Islet of Langerhans (tissue), 1 donor: Measurements from ENCODE around the gene SLC12A6.
"Not testable (repeated sequence)": the region's sequence is repeated elsewhere in the genome, so short reads cannot be mapped to it uniquely, and the experiment has no call there.

Experiments used
- FAIRE-seq: peaks from one replicate; lab custom pipeline; 2011; peaks lifted over from hg19 to GRCh38; lab: Jason Lieb, UNC

SLC12A6 gene

DNA sequence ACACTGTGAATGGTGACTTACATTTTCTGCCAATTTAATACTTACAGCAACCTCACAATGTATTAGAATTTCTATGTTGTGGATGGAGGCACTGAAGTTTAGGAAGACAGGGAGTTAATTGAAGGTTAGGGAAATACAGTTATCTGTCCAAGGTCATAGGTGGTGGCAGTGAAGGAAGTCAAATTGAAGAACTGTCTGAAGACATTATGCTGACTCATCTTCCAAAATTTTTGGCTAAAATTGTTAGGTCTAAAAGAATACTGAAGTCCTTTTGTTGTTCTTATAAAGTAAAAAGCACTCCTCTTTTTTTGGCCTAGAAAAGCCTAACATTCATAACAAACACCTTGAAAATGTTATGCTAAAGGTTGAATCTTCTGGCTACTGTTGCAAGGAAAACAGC is 85.0 kb downstream of the SLC12A6 start:
- no peak for FAIRE-seq

DNA sequence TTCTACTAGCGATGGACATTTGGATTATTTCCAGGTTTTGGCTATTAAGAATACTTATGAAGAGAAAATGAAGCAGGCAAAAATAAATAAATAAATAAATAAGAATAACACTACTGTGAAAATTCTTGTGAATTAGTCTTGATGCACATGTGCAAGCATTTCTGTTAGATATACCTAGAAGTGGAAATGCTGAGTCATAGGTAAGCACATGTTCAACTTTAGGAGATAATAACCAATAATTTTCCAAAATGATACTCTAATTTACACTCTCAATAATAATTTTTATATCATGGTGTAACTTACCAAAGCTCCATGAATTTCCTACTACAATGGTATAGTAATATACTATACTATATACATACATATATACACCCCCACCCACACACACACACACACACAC is 89.4 kb downstream of the SLC12A6 start:
- no peak for FAIRE-seq

DNA sequence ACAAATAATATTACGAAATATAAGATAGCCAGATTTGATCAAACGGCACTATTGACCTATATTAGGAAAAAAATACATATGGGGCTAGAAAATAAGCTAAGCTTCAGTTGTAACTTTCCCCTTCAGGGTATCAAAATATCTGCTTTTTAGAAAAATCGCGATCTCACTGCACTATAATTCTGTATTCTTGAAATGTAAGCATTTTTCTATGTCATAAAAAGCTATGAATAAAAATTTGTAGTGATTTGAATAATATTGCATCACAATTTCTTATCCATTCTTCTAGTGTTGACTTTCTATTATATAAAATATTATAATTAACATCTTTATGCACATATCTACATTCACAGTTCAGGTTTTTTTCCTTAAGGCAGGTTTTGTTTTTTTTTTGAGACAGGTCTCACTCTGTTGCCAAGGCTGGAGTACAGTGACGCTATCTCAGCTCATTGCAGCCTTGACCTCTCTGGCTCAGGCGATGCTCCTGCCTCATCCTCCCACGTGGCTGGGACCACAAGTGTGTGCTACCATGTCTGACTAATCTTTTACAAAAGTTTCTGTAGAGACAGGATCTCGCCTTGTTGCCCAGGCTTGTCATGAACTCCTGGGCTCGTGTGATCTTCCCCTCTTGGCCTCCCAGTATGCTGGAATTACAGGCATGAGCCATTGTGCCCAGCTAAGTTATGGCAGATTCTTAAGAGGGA is 91.2 kb downstream of the SLC12A6 start:
- FAIRE-seq: no peak

DNA sequence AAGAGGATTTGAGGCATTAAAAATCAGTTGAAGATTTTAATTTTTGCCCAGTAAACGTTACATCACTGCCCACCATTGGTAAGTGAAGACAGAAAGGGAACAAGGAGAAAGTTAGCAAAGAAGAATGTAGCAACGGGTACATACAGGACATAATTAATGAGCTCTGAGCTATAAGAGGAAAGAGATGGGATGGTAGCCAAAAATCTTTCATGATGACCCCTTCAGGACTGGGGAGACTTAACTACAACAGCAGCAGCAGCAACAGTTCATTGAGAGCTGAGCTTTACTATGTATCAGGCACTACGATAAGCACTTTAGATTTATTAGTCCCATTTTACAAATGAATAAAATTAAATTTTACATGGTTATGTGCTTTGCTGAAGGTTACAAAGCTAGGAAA is 94.4 kb downstream of the SLC12A6 start:
- no peak for FAIRE-seq

DNA sequence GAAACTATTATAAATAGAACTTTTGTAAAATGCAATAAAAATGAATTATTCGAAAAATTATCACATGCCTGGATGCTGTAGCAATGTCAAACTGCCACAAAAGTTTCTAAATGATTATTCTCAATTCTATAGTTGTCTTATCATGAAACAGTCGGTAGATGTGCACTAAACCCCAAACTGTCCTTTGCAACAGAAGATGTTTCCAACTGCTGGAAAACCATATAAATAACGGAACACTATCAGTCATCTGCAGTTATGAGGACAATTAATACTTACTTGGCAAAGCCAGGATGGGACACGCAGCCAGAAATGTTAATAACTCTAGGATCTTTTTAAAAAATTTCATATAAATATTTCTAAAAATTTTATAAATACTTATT is 95.3 kb downstream of the SLC12A6 start:
- no peak for FAIRE-seq

DNA sequence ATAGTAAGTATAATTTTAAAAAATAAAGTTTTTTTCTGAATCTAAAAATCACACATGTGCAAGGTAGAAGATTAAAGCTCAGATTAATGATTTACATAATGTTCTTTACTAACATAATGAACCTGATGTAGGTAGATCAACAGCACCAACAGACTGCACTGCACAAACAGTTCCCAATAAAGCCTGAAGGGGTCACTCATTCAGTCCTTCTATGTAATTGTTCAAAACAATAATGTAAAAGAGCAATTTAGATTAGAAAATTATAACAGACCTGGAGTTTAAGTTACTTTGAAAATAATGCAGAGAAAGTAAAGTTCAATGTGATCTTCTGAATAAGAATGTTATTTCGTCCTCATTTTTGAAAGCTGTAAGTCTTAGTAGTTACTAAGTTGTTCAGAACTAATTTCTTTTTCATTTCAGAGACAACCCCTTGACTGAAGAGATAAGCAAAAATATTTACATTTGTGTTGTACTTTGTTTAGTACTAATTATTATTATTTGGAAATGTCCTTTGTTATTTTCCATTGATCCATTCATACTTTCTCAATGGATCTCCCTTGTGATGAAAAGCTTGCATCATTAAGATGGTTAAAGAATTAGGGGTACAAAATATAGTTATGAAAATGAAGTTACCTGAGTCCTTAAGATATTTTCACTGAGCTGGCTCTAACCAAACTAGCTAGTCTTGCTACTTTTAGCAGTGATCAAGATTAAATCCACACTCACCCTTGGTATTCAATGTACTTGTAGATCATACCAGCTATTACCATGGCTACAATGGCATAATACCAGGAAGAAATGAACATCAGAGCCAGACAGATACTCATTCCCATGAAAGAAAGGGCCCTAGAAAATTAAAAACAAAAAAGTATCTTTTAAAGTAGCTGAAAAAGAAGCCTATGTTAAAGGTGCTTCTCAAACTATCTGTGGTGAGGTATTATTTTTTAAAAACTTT is 95.9 kb downstream of the SLC12A6 start:
- FAIRE-seq: peak; percentile 97

DNA sequence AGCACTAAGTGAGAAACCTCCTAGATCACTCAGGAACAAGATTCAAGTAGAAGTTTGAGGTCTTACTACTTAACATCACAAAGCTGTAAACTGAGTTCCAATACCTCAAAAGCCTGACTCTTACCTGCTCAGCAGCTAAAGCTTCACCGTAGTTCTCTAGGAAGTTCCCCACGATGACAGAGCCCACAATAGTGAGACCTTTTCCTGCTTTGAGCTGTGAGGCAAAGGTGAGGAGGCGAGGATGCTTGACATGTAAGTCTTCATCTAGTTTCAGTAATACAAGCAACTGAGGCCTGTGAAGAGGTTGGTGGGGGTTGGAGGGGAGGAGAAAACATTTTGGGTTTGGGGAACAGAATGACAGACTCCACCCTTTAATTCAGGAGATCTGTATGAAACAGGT is 97.0 kb downstream of the SLC12A6 start:
- FAIRE-seq: no peak

DNA sequence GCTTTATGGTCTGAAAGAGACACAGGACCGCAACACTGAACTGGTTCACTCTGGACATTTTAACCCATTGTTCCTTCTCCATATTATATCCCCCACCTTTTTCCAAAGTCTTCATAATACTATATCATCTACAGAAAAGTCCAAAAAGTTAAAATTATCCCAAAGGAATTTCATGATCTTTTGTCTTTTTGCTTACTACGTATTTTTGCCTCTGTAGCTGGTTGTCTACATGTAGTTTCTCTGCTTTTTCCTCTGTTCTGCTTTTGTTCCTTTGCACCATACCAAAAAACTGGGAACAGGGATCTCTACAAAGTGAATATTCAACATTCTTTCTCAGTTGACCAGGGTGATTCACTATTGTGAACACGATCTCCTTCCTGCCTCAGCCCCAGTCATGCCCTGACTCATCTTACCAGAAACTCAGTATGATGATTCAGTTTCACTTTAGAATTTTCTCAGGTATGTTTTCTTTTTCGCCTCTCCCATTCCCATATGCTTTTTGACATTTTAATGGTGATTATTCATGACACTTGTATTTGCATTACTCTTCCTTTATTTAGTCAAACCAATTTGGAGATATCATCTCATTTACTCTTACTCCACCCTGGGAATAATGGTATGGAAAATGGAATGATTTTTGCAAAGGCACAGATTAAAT is 98.3 kb downstream of the SLC12A6 start:
- no peak for FAIRE-seq

DNA sequence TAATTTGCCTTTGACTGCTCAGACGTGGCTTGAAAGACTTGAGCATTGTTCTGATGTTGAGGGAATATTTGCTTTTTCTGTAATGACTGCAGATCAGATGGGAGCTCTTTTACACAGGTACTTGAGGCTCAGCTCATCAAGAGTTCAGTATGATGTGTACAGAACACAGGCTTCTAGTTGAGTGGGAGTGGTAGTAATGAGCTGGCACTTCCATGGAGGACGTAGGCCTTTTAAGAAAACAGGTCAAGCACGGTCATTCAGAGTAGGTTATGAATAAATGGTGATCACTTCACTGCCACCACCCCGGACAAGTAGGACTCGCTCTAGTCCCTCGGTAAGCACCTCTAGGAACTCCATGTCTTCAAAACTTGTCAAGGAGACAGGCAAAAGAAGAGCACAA is 104.0 kb downstream of the SLC12A6 start:
- FAIRE-seq: peak; percentile 5

DNA sequence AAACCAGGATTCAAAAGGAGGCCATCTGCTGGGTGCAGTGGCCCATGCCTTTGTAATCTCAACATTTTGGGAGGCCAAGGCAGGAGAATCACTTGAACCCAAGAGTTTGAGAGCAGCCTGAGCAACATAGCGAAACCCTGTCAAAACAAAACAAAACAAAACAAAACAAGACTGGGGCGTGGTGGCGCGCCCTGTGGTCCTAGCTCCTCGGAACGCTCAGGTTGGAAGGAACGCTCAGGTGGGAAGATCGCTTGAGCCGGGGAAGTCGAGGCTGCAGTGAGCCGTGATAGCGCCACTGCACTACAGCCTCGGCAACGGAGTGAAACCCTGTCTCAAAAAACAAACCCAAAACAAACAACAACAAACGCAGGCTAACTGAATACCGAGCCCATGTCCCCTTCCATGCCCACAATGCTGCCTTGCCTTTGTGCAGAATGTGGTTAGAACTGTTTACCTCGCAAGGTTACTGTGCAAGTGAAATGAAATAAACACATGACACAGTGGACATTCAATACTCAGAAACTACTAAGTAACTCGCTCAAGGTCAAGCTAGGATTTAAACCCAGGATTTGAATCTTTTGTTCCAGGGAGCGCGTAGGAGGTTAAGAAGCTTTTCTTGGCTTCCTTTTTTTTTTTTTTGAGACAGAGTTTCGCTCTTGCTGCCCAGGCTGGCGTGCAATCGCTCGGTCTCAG is 113.5 kb downstream of the SLC12A6 start:
- FAIRE-seq: no peak

DNA sequence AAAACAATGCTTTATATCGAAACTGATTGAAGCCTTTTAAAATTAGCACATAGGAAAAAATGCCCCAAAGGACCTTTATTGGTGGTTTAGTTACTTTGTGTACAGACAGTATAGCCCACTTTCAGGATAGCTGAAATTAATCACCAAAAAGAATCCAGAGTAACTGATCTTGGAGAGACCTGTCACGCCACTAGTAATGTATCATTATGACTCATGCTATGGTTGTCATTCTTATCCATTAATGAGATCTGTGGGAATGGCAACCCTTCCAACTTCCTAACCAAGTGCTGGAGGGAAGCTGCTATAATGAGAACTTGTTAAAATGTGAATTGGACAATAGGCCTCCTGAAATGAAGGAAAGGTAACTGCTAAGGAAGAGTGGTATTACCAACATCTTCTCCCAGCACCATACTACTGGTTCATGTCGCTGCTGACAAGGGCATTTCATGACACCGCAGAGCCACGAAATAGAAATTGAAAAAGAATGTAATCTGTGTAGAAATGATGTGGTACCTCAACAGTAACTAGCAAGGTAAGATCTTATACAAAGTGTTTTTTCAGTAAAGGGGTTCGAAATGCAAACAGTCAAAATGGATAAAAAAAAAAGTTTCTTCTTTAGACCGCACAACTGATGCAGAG is 119.9 kb downstream of the SLC12A6 start:
- FAIRE-seq: no peak

DNA sequence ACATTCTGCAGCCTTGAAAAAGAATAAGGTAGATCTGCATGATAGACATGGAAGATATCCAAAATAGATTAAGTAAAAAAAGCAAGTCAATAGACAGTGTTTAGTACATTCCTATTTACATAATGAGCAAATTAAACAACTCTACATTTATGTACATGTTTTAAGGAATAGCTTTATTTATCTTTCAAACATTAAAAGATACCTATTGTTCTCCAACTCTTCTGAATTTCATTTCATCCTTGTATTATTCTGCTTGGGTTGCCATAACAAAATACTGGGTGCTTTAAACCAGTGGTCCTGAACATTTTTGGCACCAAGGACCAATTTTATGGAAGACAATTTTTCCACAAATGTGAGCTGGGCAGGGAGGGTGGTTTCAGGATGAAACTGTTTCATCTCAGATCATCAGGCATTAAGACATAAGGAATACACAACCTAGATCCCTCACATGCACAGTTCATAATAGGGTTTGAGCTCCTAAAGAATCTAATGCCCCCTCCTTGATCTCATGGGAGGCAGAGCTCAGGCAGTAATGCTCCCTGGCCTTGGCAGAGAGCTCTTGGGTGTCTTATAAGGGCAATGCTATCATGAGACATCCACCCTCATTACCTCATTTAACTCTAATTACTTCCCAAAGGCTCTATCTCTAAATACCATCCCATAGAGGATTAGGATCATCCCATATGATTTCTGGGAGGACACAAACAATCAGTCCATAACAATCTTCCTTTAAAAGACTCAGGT is 120.9 kb downstream of the SLC12A6 start:
- no peak for FAIRE-seq

DNA sequence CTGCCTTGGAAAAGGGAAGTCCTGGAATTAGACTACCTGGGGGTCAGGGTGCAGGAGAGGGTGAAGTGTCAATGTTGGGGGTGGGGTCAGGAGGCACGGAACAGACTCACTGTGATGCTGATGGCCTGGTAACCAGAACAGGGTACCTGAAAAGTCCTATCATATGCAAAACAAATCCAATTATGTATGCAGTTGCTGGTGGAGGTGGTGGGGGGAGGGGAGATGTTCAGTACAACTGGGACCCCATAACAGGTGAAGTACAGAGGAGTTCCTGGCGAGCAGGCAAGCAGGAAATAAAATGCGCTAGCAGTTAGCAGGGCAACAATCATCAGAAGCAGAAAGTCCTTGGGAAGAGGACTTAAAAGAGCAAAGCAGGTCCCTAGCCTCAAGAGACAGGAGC is 123.4 kb downstream of the SLC12A6 start:
- no peak for FAIRE-seq

DNA sequence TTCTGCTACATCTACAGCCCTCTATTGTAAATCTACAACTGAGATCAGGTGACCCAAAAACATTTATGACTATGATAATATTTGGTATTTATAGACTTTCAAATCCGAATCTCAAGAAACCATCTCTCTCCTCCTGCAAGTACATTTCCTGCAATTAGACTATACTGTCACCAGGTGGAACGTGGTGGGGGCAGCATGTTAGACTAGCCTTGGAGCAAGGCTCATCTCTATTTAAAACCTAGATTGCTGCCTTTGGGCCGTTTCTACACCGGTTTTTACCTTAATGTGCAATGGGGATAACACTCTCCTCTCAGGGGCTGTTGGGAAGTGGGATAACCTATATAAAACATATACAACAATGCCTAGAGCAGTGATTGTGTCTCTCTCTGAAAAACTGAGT is 123.9 kb downstream of the SLC12A6 start:
- FAIRE-seq: no peak

DNA sequence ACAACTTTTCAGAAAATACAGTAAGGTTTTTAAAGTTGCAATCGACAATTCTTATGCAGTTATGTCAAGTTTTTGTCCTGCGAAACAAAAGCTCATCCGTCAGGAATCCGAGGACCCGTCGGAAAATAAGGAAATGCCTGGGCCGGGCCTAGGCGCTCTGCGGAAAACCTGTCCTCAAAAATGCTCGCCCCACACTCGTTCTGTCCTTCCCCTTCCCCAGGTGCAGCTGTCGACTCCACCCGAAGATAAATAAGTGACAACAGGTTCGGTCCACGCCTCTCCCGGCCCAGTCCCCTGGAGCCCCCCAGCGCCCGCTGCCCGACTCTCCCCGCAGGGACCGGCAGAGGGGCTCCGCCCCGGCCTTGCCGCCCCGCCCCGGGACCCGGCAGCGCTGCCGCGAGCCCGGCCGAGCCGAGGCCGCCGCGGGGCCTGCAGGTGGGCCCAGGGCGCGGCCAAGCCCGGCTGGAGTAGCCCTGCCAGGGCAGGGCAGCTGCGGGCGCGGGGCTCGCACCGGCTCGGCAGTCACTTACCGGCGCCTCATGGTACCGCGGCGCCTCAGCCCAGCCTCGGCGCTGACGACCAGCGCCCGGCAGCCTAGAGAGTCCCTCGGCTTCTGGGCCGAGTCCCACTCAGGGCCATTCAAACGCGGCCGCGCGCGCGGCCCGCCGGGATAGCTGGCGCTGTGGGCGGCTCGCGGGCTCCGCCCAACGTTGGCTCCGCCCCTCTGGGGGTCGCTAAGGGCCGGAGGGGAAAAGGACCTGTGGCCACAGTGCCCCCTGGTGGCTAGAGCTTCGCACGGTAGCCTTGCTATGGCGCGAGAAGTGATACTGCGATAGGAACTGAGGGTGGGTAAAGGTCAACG is 127.9 kb downstream of the SLC12A6 start, which contains the start of gene KATNBL1:
Gene KATNBL1 (minus strand): TSS at position 676 of the 862 bp plus-strand sequence. CDS start 46,420 bp downstream, outside the sequence.
- FAIRE-seq: no peak

DNA sequence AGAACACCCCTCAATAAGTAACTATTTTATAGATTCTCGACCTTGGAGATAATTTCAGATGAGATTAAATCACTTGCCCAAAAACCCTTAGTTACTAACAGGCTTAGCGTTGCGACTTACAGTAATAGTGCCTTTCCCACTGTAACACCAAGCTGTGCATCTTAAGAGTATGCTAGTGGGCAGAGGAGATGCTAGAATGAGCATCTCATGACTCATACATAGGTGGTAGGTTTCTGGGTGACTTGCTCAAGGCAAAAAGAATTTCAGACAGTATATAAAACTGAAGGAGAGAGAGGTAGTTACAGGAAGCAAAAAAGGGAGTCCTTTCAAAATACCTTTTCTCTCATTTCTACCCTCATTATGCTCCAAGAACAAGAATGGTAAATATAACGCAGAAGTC is 131.6 kb downstream of the SLC12A6 start:
- no peak for FAIRE-seq

DNA sequence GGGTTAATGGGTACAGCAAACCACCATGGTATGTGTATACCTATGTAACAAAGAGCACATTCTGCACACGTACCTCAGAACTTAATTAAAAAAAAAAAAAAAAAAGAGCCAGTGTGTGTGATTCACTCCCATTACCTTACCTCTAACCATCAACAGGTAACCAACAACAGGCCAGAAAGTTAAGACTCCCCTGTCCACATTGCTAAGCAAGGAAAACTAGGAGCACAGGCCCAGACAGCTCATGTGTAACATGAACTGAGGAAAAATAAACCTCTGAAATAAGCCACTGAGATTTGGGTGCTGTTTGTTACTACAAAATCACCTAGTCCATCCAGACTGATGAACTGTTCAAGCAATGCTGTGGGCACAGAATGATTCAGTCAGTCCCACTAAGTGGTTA is 133.6 kb downstream of the SLC12A6 start:
- FAIRE-seq: no peak

DNA sequence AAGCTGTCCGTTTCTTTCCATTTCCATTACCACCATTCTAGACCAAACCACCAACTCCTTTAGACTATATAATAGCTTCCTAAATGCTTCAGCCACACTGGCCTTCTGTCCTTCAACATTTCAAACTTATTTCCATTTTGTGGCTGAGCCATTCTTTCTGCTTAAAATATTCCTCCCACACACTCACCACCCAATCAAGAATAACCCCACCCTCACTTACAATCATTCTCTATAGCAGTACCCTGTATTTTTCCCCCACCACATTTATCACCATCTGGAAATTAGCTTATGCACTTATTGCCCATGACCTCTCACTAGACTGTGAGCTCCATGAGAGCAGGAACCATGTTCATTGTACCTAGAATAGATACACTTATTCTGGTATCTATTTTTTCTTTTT is 134.3 kb downstream of the SLC12A6 start:
- no peak for FAIRE-seq

DNA sequence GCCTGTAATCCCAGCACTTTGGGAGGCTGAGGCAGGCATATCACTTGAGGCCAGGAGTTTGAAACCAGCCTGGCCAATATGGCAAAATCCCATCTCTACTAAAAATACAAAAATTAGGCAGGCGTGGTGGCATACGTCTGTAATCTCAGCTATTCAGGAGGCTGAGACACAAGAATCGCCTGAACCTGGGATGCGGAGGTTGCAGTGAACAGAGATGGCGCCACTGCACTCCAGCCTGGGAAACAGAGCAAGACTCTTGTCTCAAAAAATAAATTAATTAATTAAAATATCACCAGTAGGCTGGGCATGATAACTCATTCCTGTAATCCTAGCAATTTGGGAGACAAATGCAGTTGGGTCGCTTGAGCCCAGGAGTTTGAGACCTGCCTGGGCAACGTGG is 144.3 kb downstream of the SLC12A6 start:
- not testable (repeated sequence) for FAIRE-seq

DNA sequence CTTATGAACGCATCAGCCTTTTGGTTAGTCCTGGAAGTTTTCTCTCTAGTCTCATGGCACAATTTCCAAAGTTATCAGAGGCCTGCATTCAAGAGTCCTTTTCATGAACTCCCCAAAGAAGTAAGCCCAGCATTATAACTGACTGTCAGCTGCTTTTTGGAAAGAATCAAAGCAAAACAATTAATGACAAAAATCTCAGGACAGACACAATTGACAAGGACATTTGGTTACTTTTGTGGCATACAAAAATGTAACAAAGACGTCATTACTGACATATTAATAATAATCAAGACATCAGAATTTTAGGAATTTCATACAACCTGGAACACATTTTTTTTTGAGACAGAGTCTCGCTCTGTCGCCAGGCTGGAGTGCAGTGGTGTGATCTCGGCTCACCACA is 148.9 kb downstream of the SLC12A6 start:
- FAIRE-seq: no peak
